Measurements from ENCODE around the gene ACTL7A. TPM values are rescaled to one million over a fixed set of nuclear protein-coding genes. Genes with fewer than 3 reads are reported as not detected.

The ACTL7A gene
- total and polyA plus RNA-seq, 2 of the 13 experiments (the other 11 are each of a cell fraction or from before 2014, with no cell fraction given) = not detected

- Histone ChIP-seq H4K20me1 (ENCODE audit: insufficient read depth, low read length) (no peaks in the 10 kb centered on the region), H3K79me2 (ENCODE audit: insufficient read depth, low read length) (no peaks in the 10 kb centered on the region), H3K27me3 (ENCODE audit: control insufficient read depth in 1 of 2, insufficient read depth in 2 of 2, low read length in 2 of 2) (no peaks in the 10 kb centered on the region), H3K27ac (ENCODE audit: extremely low read length, insufficient read depth, low read length) (no peak overlapping the region), H3K9me3 (ENCODE audit: low read length) (no peaks in the 10 kb centered on the region), H3K4me3 (replicated peaks in 1 of 3; ENCODE audit: insufficient read depth in 1 of 3, low read depth in 2 of 3, low read length in 3 of 3) (no peak overlapping the region), H2AFZ (ENCODE audit: low read length) (no peak overlapping the region), H3K9ac (ENCODE audit: insufficient read depth, low read depth, low read length) (no peak overlapping the region), H3K36me3 (replicated peaks in 1 of 2; ENCODE audit: control insufficient read depth in 1 of 2, insufficient read depth in 2 of 2, low read length in 2 of 2) (no peaks in the 10 kb centered on the region), H3K4me2 (ENCODE audit: low read depth, low read length) (no peak overlapping the region), H3K4me1 (ENCODE audit: insufficient read depth, low read length) (peaks cover 29% of the 10 kb centered on the region)
- TF ChIP-seq AHDC1 (CRISPR knock-in tag; IDR thresholded peaks at IDR 0.05; ENCODE audit: borderline replicate concordance) (no peak), ZNF772 (CRISPR knock-in tag; IDR thresholded peaks at IDR 0.05) (no peak), YY1 (IDR thresholded peaks at IDR 0.05; ENCODE audit: insufficient read depth, insufficient replicate concordance, low read depth, low read length) (no peak), ONECUT2 (CRISPR knock-in tag; IDR thresholded peaks at IDR 0.05) (no peak), ZNF484 (CRISPR knock-in tag; IDR thresholded peaks at IDR 0.05; ENCODE audit: borderline replicate concordance, low read depth) (no peak), SIX1 (CRISPR knock-in tag; IDR thresholded peaks at IDR 0.05; ENCODE audit: borderline replicate concordance) (no peak), KDM5B (CRISPR knock-in tag; IDR thresholded peaks at IDR 0.05; ENCODE audit: borderline replicate concordance) (no peak), ADNP (CRISPR knock-in tag; IDR thresholded peaks at IDR 0.05) (no peak), ZNF33A (CRISPR knock-in tag; IDR thresholded peaks at IDR 0.05; ENCODE audit: borderline replicate concordance) (no peak), ZNF883 (CRISPR knock-in tag; IDR thresholded peaks at IDR 0.05; ENCODE audit: not compliant biosample characterization) (no peak)
- in situ Hi-C loops (cut with HindIII; ENCODE audit: extremely low pct_ligation_motif_present, low pct_unique_long_range_greater_than_20kb) = no loop called here
- 82% methylated on average over 3 of the region's 3 CpGs for WGBS (ENCODE audit: low lambda C conversion rate)
- CTCF ChIA-PET (ENCODE audit: low intra/inter-chr PET ratio, low total read pairs) = no interaction called here
- BruUV-seq (replicated peaks) = no TSS peak
- POLR2A ChIA-PET = no interaction called here
- intact Hi-C loops (cut with micrococcal nuclease; ENCODE audit: unreplicated experiment) = no loop called here
- no peak for FAIRE-seq
- no peak for ATAC-seq
- no peak for DNase-seq (ENCODE audit: low spot score)
Observed at GRCh38 chr9:108832179-108832500, 29.9 kb upstream of the ACTL7A start.

All from HepG2 (cell line).